Measurements from ENCODE around the gene MGRN1.

Gene MGRN1

GRCh38 chr16:4666537-4667202 lies 42.0 kb downstream of the MGRN1 start:
- peaks cover 37% of the 10 kb centered on the region for H3K36me3 Mint-ChIP-seq
- DNase-seq (ENCODE audit: low spot score in 2 of 2) = no peak
- no peak overlapping the region for H3K27ac Mint-ChIP-seq
- H3K4me3 Mint-ChIP-seq = no peak overlapping the region
- ATAC-seq = no peak
- no peaks in the 10 kb centered on the region for H3K9me3 Mint-ChIP-seq
- peaks cover 20% of the 10 kb centered on the region for H3K4me1 Mint-ChIP-seq

GRCh38 chr16:4667203-4667963 lies 42.8 kb downstream of the MGRN1 start:
- DNase-seq (ENCODE audit: low spot score in 2 of 2) (no peak), ATAC-seq (no peak)
- Mint-ChIP-seq H3K4me3 (no peak overlapping the region), H3K4me1 (peaks cover 20% of the 10 kb centered on the region), H3K36me3 (peaks cover 36% of the 10 kb centered on the region), H3K27ac (no peak overlapping the region), H3K9me3 (no peaks in the 10 kb centered on the region)

GRCh38 chr16:4668313-4668960 lies 43.8 kb downstream of the MGRN1 start:
- peaks cover 28% of the 10 kb centered on the region for H3K36me3 Mint-ChIP-seq
- H3K4me3 Mint-ChIP-seq = no peak overlapping the region
- H3K4me1 Mint-ChIP-seq = peaks cover 19% of the 10 kb centered on the region
- DNase-seq (ENCODE audit: low spot score in 2 of 2) = no peak
- no peak for ATAC-seq
- H3K9me3 Mint-ChIP-seq = no peaks in the 10 kb centered on the region
- no peak overlapping the region for H3K27ac Mint-ChIP-seq

DNA sequence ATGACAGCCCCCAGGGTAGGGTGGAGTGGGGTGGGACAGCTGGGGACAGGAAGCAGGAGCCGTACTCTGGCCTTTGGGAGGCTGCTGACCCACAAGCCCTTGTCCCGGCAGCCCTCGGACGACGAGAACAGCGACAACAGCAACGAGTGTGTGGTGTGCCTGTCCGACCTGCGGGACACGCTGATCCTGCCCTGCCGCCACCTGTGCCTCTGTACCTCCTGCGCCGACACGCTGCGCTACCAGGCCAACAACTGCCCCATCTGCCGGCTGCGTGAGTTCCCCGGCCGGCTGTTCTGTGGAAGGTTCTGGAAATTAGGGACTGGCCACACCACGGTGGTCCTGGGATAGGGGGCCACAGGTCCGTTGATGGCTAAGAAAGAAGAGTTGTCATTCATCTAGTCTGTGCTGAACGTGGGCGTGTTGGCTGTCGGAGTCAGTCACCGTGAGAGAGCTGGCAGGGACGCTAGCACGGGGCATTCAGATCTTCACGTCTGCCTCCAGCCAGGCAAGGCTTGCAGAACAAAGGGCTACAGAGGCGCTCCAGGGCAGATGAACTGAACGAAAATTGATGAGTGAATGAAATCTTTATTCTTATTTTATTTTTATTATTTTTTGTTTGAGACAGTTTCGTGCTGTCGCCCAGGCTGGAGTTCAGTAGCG lies 48.9 kb downstream of the MGRN1 start:
- H3K9me3 Mint-ChIP-seq = no peaks in the 10 kb centered on the region
- H3K4me1 Mint-ChIP-seq = peaks cover 28% of the 10 kb centered on the region

GRCh38 chr16:4674926-4675530 lies 50.4 kb downstream of the MGRN1 start:
- no peak for ATAC-seq
- peak overlapping the region; percentile 76 for H3K4me3 Mint-ChIP-seq
- DNase-seq (ENCODE audit: low spot score in 2 of 2) = no peak
- no peaks in the 10 kb centered on the region for H3K9me3 Mint-ChIP-seq
- peaks cover 28% of the 10 kb centered on the region for H3K4me1 Mint-ChIP-seq
- peak overlapping the region; percentile 99 for H3K27ac Mint-ChIP-seq
- H3K36me3 Mint-ChIP-seq = peaks cover 58% of the 10 kb centered on the region

More for the DNA sequence above, 48.9 kb downstream of the MGRN1 start:
- peaks cover 47% of the 10 kb centered on the region for H3K36me3 Mint-ChIP-seq
- no peak overlapping the region for H3K4me3 Mint-ChIP-seq
- DNase-seq (ENCODE audit: low spot score in 2 of 2) = no peak
- H3K27ac Mint-ChIP-seq = no peak overlapping the region
- no peak for ATAC-seq

GRCh38 chr16:4675864-4676786 lies 51.5 kb downstream of the MGRN1 start:
- H3K36me3 Mint-ChIP-seq = peaks cover 68% of the 10 kb centered on the region

GRCh38 chr16:4676831-4677230 lies 52.2 kb downstream of the MGRN1 start:
- Mint-ChIP-seq H3K4me1 (peaks cover 28% of the 10 kb centered on the region), H3K27ac (peak overlapping the region; percentile 99), H3K36me3 (peaks cover 75% of the 10 kb centered on the region), H3K9me3 (no peaks in the 10 kb centered on the region), H3K4me3 (peak overlapping the region; percentile 76)
- ATAC-seq (peak; percentile 5), DNase-seq (ENCODE audit: low spot score in 2 of 2) (no peak)

More at GRCh38 chr16:4675864-4676786, 51.5 kb downstream of the MGRN1 start:
- DNase-seq (ENCODE audit: low spot score in 2 of 2) (peak; percentile 47 to 83), ATAC-seq (peak; percentile 91)
- Mint-ChIP-seq H3K9me3 (no peaks in the 10 kb centered on the region), H3K27ac (peak overlapping the region; percentile 99), H3K4me3 (peak overlapping the region; percentile 76), H3K4me1 (peaks cover 28% of the 10 kb centered on the region)

DNA sequence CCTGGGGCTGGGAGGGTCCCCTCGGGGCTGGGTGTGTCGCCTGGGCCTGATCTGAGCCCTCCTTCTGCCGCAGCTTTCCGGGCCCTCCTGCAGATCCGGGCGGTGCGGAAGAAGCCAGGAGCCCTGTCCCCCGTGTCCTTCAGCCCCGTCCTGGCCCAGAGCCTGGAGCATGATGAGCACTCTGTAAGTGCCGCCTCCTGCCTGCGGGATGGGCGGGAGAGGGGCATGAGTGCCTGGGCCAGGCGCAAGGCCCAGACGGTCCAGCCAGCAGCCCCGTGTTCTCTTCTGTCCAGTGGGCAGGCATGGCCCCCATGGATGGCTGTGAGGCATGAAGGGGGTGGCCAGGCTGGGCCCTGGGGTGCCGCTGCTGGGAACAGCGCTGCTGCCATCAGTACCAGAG lies 52.8 kb downstream of the MGRN1 start:
- peak overlapping the region; percentile 99 for H3K27ac Mint-ChIP-seq
- H3K36me3 Mint-ChIP-seq = peaks cover 76% of the 10 kb centered on the region
- DNase-seq (ENCODE audit: low spot score in 2 of 2) (no peak), ATAC-seq (no peak)
- H3K4me1 Mint-ChIP-seq = peaks cover 28% of the 10 kb centered on the region
- H3K4me3 Mint-ChIP-seq = peak overlapping the region; percentile 76
- H3K9me3 Mint-ChIP-seq = no peaks in the 10 kb centered on the region

GRCh38 chr16:4677994-4678393 lies 53.4 kb downstream of the MGRN1 start:
- DNase-seq (ENCODE audit: low spot score in 2 of 2) = no peak
- ATAC-seq = no peak
- Mint-ChIP-seq H3K27ac (peak overlapping the region; percentile 69), H3K36me3 (peaks cover 77% of the 10 kb centered on the region), H3K4me1 (peaks cover 28% of the 10 kb centered on the region), H3K4me3 (no peak overlapping the region), H3K9me3 (no peaks in the 10 kb centered on the region)

DNA sequence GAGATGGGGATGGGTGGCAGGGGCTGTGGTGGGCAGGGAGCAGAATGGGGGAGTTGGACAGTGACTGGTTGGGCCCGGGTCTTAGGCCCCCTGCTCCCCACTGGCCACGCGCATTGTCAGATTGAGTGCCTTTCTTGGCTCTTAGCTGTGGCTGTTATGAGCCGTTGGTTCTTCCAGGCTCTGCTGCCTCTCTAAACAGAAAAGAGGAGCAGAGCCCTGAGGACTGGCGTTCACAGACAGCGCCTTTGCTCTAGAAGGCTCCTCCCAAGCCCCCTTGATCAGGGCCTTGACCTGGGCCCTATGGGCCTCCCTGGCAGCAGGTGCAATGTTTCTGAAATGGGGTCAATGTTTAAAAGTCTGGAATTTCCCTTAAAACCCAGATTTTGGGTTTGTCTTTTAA lies 54.0 kb downstream of the MGRN1 start:
- no peaks in the 10 kb centered on the region for H3K9me3 Mint-ChIP-seq
- no peak for ATAC-seq

DNA sequence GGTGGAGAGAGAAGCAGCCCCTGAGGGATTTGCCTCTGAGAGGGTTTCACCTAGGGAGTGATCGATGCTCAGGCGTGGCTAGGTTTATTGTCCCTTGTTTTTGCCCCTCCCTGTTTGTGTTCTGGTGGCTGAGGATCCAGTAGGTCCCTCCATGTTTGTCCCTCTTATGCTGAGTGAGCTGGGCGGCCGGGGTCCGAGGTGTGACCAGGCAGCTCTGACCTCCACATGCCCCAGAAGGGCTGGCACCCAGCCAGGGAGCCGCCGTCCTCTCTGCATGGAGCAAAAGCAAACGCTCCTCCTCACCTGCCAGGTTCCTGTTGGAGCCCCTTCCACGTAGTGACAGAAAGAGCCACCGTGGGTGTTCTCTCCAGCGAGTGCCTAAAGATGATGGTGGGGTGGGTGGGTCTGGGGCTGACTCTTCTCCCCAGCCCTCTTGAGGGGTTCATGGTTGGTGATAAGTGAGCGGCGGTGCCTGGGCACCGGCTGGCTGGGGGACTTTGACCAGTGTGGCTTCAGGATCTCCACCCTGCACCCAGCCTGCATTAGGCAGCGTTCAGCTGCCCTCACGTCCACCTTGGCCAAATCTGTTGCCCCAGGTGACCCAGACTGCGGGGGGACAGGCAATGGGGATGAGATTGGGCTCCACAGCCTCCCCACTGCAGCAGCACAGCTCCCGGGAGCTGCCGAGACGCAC lies 54.7 kb downstream of the MGRN1 start:
- H3K4me3 Mint-ChIP-seq = no peak overlapping the region
- peaks cover 73% of the 10 kb centered on the region for H3K36me3 Mint-ChIP-seq
- H3K4me1 Mint-ChIP-seq = peaks cover 28% of the 10 kb centered on the region
- DNase-seq (ENCODE audit: low spot score in 2 of 2) (no peak), ATAC-seq (no peak)
- no peaks in the 10 kb centered on the region for H3K9me3 Mint-ChIP-seq
- H3K27ac Mint-ChIP-seq = peak overlapping the region; percentile 69

More for the DNA sequence above, 54.0 kb downstream of the MGRN1 start:
- Mint-ChIP-seq H3K27ac (peak overlapping the region; percentile 69), H3K4me1 (peaks cover 28% of the 10 kb centered on the region), H3K4me3 (no peak overlapping the region), H3K36me3 (peaks cover 79% of the 10 kb centered on the region)
- DNase-seq (ENCODE audit: low spot score in 2 of 2) = no peak

DNA sequence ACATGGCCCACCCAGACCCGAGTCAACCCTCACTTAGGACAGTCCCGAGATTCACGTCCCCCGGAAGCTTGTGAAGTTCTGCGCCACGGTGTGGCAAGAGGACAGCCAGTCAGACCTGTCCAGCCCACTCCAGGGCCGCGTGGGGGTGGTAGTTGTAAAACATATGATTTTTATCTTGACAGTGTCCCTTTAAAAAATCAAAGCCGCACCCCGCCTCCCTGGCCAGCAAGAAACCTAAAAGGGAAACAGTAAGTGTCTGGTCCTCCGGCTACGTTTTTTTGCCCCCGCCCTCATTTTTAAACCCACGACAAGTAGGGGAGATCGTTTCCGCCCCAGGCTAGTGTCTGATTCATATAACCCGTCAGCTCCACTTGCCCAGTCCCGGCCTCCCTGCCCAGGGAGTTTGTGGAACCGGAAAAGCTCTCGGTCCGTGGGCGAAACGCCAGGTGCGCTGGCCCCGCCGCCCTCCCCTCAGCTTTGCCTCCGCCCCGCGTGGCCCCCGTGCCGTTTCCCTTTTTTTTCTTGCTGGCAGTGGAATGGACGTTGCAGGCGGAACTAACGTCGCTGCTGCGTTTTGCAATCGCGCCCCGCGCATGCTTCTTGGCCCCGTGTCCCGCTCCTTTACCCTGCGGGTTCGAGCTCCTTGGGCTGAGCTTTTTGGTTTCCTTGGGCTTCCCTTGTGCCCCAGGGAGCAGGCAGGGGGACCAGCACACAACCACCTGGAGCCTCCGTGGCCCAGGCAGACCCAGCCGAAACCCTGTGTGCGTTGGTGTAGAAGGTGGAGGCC lies 55.4 kb downstream of the MGRN1 start:
- DNase-seq (ENCODE audit: low spot score in 2 of 2) = no peak
- Mint-ChIP-seq H3K4me1 (peaks cover 28% of the 10 kb centered on the region), H3K9me3 (no peaks in the 10 kb centered on the region), H3K4me3 (no peak overlapping the region), H3K36me3 (peaks cover 69% of the 10 kb centered on the region), H3K27ac (peak overlapping the region; percentile 32)
- no peak for ATAC-seq

All from stimulated activated effector memory CD8-positive, alpha-beta T cell treated with anti-CD3 and anti-CD28 coated beads, Interleukin-12 subunit alpha, Interleukin-12 subunit beta, amount 100 ng/mL, for 72 hours (primary cell).